GM18498 (cell line): ENCODE data around the gene CD37.
"Not testable (repeated sequence)": the region's sequence is repeated elsewhere in the genome, so short reads cannot be mapped to it uniquely, and the experiment has no call there.

Experiments used
- ATAC-seq: cut with Tn5 transposase; IDR thresholded peaks from one replicate; pipeline ENCODE4 v1.9.1; 2021; ENCODE audit warnings: mild to moderate bottlenecking, moderate library complexity; ENCODE audit not compliant: unreplicated experiment

The CD37 gene

GRCh38 chr19:49328741-49329140, 6.5 kb upstream of the CD37 start:
- ATAC-seq, result no peak

- not testable (repeated sequence) for ATAC-seq
Observed at GRCh38 chr19:49331187-49331586, 4.0 kb upstream of the CD37 start.

- ATAC-seq, result peak; percentile 58
Observed at GRCh38 chr19:49331616-49332055, 3.6 kb upstream of the CD37 start.

- not testable (repeated sequence) for ATAC-seq
Observed at GRCh38 chr19:49332691-49333417, 2.4 kb upstream of the CD37 start.

GRCh38 chr19:49333418-49333805, 1.8 kb upstream of the CD37 start:
- ATAC-seq, result no peak

GRCh38 chr19:49333811-49334288, 1.4 kb upstream of the CD37 start:
- peak; percentile 54 for ATAC-seq

- ATAC-seq, result no peak
Observed at GRCh38 chr19:49335784-49336481, 727 bp downstream of the CD37 start.

- no peak for ATAC-seq
Observed at GRCh38 chr19:49336482-49337266, 1.5 kb downstream of the CD37 start.

GRCh38 chr19:49337267-49338022, 2.2 kb downstream of the CD37 start:
- ATAC-seq, result no peak

- ATAC-seq, result no peak
Observed at GRCh38 chr19:49338023-49338677, 2.9 kb downstream of the CD37 start.

GRCh38 chr19:49338691-49339300, 3.6 kb downstream of the CD37 start:
- no peak for ATAC-seq

- ATAC-seq, result no peak
Observed at GRCh38 chr19:49339301-49340068, 4.3 kb downstream of the CD37 start.

- peak; percentile 69 for ATAC-seq
Observed at GRCh38 chr19:49340069-49340864, 5.1 kb downstream of the CD37 start.

- no peak for ATAC-seq
Observed at GRCh38 chr19:49340865-49341718, 5.9 kb downstream of the CD37 start.

GRCh38 chr19:49342291-49342721, 7.1 kb downstream of the CD37 start:
- no peak for ATAC-seq

GRCh38 chr19:49343123-49343522, 7.9 kb downstream of the CD37 start:
- no peak for ATAC-seq
